IMR-90 (cell line): Measurements from ENCODE around the gene ALOX15. TPM values are rescaled to one million over a fixed set of nuclear protein-coding genes. Genes with fewer than 3 reads are reported as not detected.

ENCODE experiments used
- ATAC-seq: fragments of 200-7000 bp; cut with Tn5 transposase; 2 replicates; pipeline ENCODE4 v1.9.1; 2020; ENCODE audit warnings: low read depth, mild to moderate bottlenecking, moderate library complexity
- BruUV-seq: library from RNA; stranded (reverse); fragments of 400-500 nt; replicated peaks from 2 replicates; lab custom pipeline; 2021; lab: Mats Ljungman, UMichigan
- CTCF ChIA-PET: fragments of 300-600 bp; formaldehyde crosslinking; extraction: SDS; loops from one replicate; lab custom pipeline; 2021; ENCODE audit warnings: antibody characterized with exemption; lab: Yijun Ruan, JAX
- POLR2A ChIA-PET: fragments of 300-600 bp; sonication (Branson Sonifier 250); formaldehyde crosslinking; loops from one replicate; lab custom pipeline; 2022; ENCODE audit warnings: antibody characterized with exemption; ENCODE audit not compliant: unreplicated experiment; lab: Charles Lee
- DNase-seq: peaks from one replicate; pipeline ENCODE4 v3.0.0; 2013
- H2AFZ ChIP-seq: replicated peaks from 2 replicates; pipeline ENCODE3; 2013; ENCODE audit warnings: low read length, mild to moderate bottlenecking; ENCODE audit not compliant: poor library complexity
- H2AK5ac ChIP-seq: 2 replicates; pipeline ENCODE4 v1.6.1; 2013; ENCODE audit warnings: low read depth, low read length, inconsistent platforms
- H2AK9ac ChIP-seq: replicated peaks from 2 replicates; pipeline ENCODE3; 2013; ENCODE audit warnings: mild to moderate bottlenecking, low read depth, low read length, moderate library complexity; ENCODE audit not compliant: poor library complexity
- H2BK120ac ChIP-seq: 2 replicates; pipeline ENCODE4 v1.6.1; 2013; ENCODE audit warnings: low read depth, low read length, inconsistent platforms
- H2BK15ac ChIP-seq: 3 replicates; pipeline ENCODE4 v1.6.1; 2013; ENCODE audit warnings: low read depth, low read length, inconsistent platforms
- H2BK20ac ChIP-seq: 2 replicates; pipeline ENCODE4 v1.6.1; 2013; ENCODE audit warnings: low read depth, mild to moderate bottlenecking, inconsistent platforms, low read length, moderate library complexity
- H2BK5ac ChIP-seq: 2 replicates; pipeline ENCODE4 v1.6.1; 2013; ENCODE audit warnings: mild to moderate bottlenecking, low read depth, low read length, inconsistent platforms; ENCODE audit not compliant: poor library complexity, severe bottlenecking
- H3K14ac ChIP-seq: replicated peaks from 2 replicates; pipeline ENCODE4 v1.6.1; 2013; ENCODE audit warnings: low read depth, low read length, inconsistent platforms
- H3K18ac ChIP-seq: 2 replicates; pipeline ENCODE4 v1.6.1; 2013; ENCODE audit warnings: low read depth, low read length, control low read depth
- H3K23ac ChIP-seq: 2 replicates; pipeline ENCODE4 v1.6.1; 2013; ENCODE audit warnings: low read depth, low read length, inconsistent platforms
- H3K27ac ChIP-seq: 2 replicates; pipeline ENCODE4 v1.5.1; 2013; ENCODE audit warnings: mild to moderate bottlenecking, control low read depth, low read length; ENCODE audit not compliant: insufficient read depth
- H3K27me3 ChIP-seq: 2 replicates; pipeline ENCODE4 v1.6.1; 2013; ENCODE audit warnings: low read length; ENCODE audit not compliant: control insufficient read depth, insufficient read depth
- H3K36me3 ChIP-seq: 2 replicates; pipeline ENCODE4 v1.6.1; 2013; ENCODE audit warnings: low read length, mixed read lengths; ENCODE audit not compliant: control insufficient read depth, insufficient read depth
- H3K4ac ChIP-seq: 2 replicates; pipeline ENCODE4 v1.6.1; 2013; ENCODE audit warnings: low read depth, low read length, inconsistent platforms
- H3K4me1 ChIP-seq: 2 replicates; pipeline ENCODE4 v1.6.1; 2013; ENCODE audit warnings: low read length, mixed read lengths; ENCODE audit not compliant: control insufficient read depth, insufficient read depth
- H3K4me2 ChIP-seq: 2 replicates; pipeline ENCODE4 v1.6.1; 2013; ENCODE audit warnings: low read depth, mild to moderate bottlenecking, control low read depth, low read length, moderate library complexity
- H3K4me3 ChIP-seq: 2 replicates; pipeline ENCODE4 v1.5.1; 2013; ENCODE audit warnings: low read depth, mild to moderate bottlenecking, control low read depth, low read length, moderate library complexity; ENCODE audit not compliant: insufficient read depth
- H3K56ac ChIP-seq: 2 replicates; pipeline ENCODE4 v1.6.1; 2013; ENCODE audit warnings: low read length, inconsistent platforms; ENCODE audit not compliant: insufficient read depth; ENCODE audit errors: extremely low read depth
- H3K79me1 ChIP-seq, 2 experiments: 2 replicates each; pipeline ENCODE4 v1.6.1; 2013; ENCODE audit warnings: low read length in 2 of 2, inconsistent platforms in 1 of 2, low read depth in 1 of 2
- H3K9ac ChIP-seq: 2 replicates; pipeline ENCODE4 v1.6.1; 2013; ENCODE audit warnings: low read depth, low read length, control low read depth
- H3K9me1 ChIP-seq: 2 replicates; pipeline ENCODE4 v1.6.1; 2013; ENCODE audit warnings: low read length, inconsistent platforms; ENCODE audit not compliant: insufficient read depth
- H3K9me3 ChIP-seq: 2 replicates; pipeline ENCODE4 v1.6.1; 2013; ENCODE audit warnings: low read length; ENCODE audit not compliant: control insufficient read depth, insufficient read depth
- H4K20me1 ChIP-seq: 2 replicates; pipeline ENCODE4 v1.6.1; 2013; ENCODE audit warnings: low read length, inconsistent platforms; ENCODE audit not compliant: insufficient read depth
- H4K5ac ChIP-seq: 2 replicates; pipeline ENCODE4 v1.6.1; 2013; ENCODE audit warnings: mild to moderate bottlenecking, low read depth, low read length, control low read depth
- H4K8ac ChIP-seq, 2 experiments: 2 replicates each; pipeline ENCODE4 v1.6.1; 2013; ENCODE audit warnings: low read depth in 2 of 2, low read length in 2 of 2, control low read depth in 1 of 2, inconsistent platforms in 1 of 2
- H4K91ac ChIP-seq: 2 replicates; pipeline ENCODE4 v1.6.1; 2013; ENCODE audit warnings: low read depth, low read length, inconsistent platforms; ENCODE audit not compliant: insufficient read depth
- BHLHE40 ChIP-seq: fragments of 150-350 bp; IDR thresholded peaks from 2 replicates; pipeline ENCODE4 v1.6.1; 2016; ENCODE audit warnings: mild to moderate bottlenecking, low read depth, low read length
- CEBPB ChIP-seq: IDR thresholded peaks from 2 replicates; pipeline ENCODE4 v1.6.1; 2012; ENCODE audit warnings: low read depth, low read length, improper control_type of control experiment
- CHD1 ChIP-seq: IDR thresholded peaks from 2 replicates; pipeline ENCODE4 v1.6.1; 2012; ENCODE audit warnings: low read depth, low read length, improper control_type of control experiment
- FOS ChIP-seq: fragments of 150-350 bp; IDR thresholded peaks from 2 replicates; pipeline ENCODE4 v1.6.1; 2016; ENCODE audit warnings: low read depth, low read length
- MAFK ChIP-seq: IDR thresholded peaks from 2 replicates; pipeline ENCODE4 v1.6.1; 2012; ENCODE audit warnings: low read depth, low read length, improper control_type of control experiment
- MAZ ChIP-seq: IDR thresholded peaks from 2 replicates; pipeline ENCODE4 v1.6.1; 2012; ENCODE audit warnings: low read depth, mild to moderate bottlenecking, low read length, improper control_type of control experiment, moderate library complexity, borderline replicate concordance
- MXI1 ChIP-seq: IDR thresholded peaks from 2 replicates; pipeline ENCODE4 v1.6.1; 2012; ENCODE audit warnings: low read depth, mild to moderate bottlenecking, low read length, moderate library complexity, borderline replicate concordance
- NFE2L2 ChIP-seq: fragments of 150-350 bp; IDR thresholded peaks from 2 replicates; pipeline ENCODE4 v1.6.1; 2016; ENCODE audit warnings: low read depth, mild to moderate bottlenecking, low read length
- POLR2A ChIP-seq: IDR thresholded peaks from 2 replicates; pipeline ENCODE4 v1.6.1; 2012; ENCODE audit warnings: mild to moderate bottlenecking, low read depth, low read length
- RAD21 ChIP-seq: IDR thresholded peaks from 2 replicates; pipeline ENCODE4 v1.6.1; 2012; ENCODE audit warnings: low read length, improper control_type of control experiment
- RCOR1 ChIP-seq: IDR thresholded peaks from 2 replicates; pipeline ENCODE4 v1.6.1; 2012; ENCODE audit warnings: mild to moderate bottlenecking, low read length, improper control_type of control experiment; ENCODE audit not compliant: insufficient replicate concordance
- RFX5 ChIP-seq: IDR thresholded peaks from 2 replicates; pipeline ENCODE4 v1.8.0; 2012; ENCODE audit warnings: low read depth, mild to moderate bottlenecking, low read length, moderate library complexity
- SMC3 ChIP-seq: fragments of 150-350 bp; IDR thresholded peaks from 2 replicates; pipeline ENCODE4 v1.6.1; 2016; ENCODE audit warnings: low read depth, mild to moderate bottlenecking, antibody characterized with exemption, low read length, moderate library complexity
- WGBS, 2 experiments: methylation state at CpG; one replicate each; pipeline versions ENCODE4 v1.1.5 to v1.1.7; 2013; ENCODE audit warnings: missing lambda C conversion rate in 2 of 2; ENCODE audit not compliant: insufficient read length in 1 of 2; ENCODE audit errors: extremely low coverage in 2 of 2; 5-methylcytosine and 5-hydroxymethylcytosine counted together
- dilution Hi-C: fragments of 300-500 bp; cut with HindIII; formaldehyde crosslinking; loops from one replicate; pipeline ENCODE4 v1.14.3; 2018; ENCODE audit warnings: low sequenced_read_pairs; ENCODE audit not compliant: unreplicated experiment
- in situ Hi-C: fragments of 300-500 bp; cut with MboI; formaldehyde crosslinking; loops from 3 replicates; pipeline ENCODE4 v1.14.3; 2019; ENCODE audit warnings: low sequenced_read_pairs, inconsistent platforms, mixed read lengths
- intact Hi-C: fragments of 100-400 bp; cut with micrococcal nuclease; formaldehyde crosslinking; loops from 2 replicates; pipeline ENCODE4 v1.10.0; 2022
- polyA plus RNA-seq, 3 experiments: library from polyadenylated mRNA; depleted of rRNA; stranded (reverse); fragments of >200 nt; gene quantifications; 2 replicates each; pipeline ENCODE4 v1.2.3, GENCODE V29; 2012; ENCODE audit warnings: low replicate concordance in 1 of 3
- total RNA-seq: library from RNA; depleted of rRNA; stranded (reverse); fragments of >200 nt; gene quantifications from 2 replicates; pipeline ENCODE4 v1.2.3, GENCODE V29; 2012
- TF ChIP-seq, protein P1 (sequence below): fragments of 150-350 bp; IDR thresholded peaks from 2 replicates; pipeline ENCODE4 v1.6.1; 2017; ENCODE audit warnings: mild to moderate bottlenecking, antibody characterized with exemption, low read length, low read depth
- TF ChIP-seq, protein P2 (sequence below): conservative IDR thresholded peaks from 2 replicates; pipeline ENCODE4 v1.5.1; 2012; ENCODE audit warnings: mild to moderate bottlenecking, low read depth, low read length, improper control_type of control experiment
- TF ChIP-seq, protein P3 (sequence below): fragments of 150-350 bp; IDR thresholded peaks from 2 replicates; pipeline ENCODE4 v1.6.1; 2016; ENCODE audit warnings: low read depth, mild to moderate bottlenecking, low read length, moderate library complexity, borderline replicate concordance

The ALOX15 gene
- total and polyA plus RNA-seq, 2 of the 4 experiments (the other 2 are of a cell fraction) = not detected

DNA sequence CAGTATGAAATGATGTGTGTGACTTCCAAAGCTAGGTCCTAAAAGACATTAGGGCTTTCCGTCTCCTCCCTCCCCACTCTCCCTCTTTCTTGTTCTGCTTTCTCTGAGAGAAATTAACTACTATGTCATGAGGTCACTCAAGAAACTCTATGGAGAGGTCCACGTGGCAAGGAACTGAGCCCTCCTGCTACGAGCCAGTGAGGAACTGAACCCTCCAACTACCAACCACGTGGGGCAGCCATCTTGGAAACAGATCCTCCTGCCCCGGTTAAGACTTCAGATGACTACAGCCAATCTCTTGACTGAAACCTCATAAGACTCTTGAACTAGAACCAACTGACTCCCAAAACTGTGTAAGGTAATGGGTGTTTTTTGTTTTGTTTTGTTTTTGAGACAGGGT, 4.2 kb upstream of the ALOX15 start:
- Histone ChIP-seq H3K18ac (no peak overlapping the region), H3K9me3 (no peaks in the 10 kb centered on the region; the same call in 1 of the 2 replicates), H3K4ac (no peak overlapping the region), H4K5ac (no peak overlapping the region), H3K9ac (no peak overlapping the region), H2BK120ac (no peak overlapping the region), H2BK5ac (no peak overlapping the region), H4K91ac (no peak overlapping the region), H4K20me1 (no peaks in the 10 kb centered on the region), H3K27me3 (peaks cover 70% of the 10 kb centered on the region), H2AK5ac (no peak overlapping the region), H2BK20ac (no peak overlapping the region), H3K4me1 (no peaks in the 10 kb centered on the region; the same call in 1 of the 2 replicates), H3K4me3 (no peak overlapping the region), H3K36me3 (no peaks in the 10 kb centered on the region), H3K79me1 (no peaks in the 10 kb centered on the region), H3K9me1 (no peaks in the 10 kb centered on the region), H4K8ac (no peak overlapping the region), H2AFZ (no peak overlapping the region), H3K14ac (no peak overlapping the region), H3K27ac (no peak overlapping the region), H3K4me2 (no peak overlapping the region), H3K56ac (no peak overlapping the region), H2AK9ac (no peak overlapping the region), H2BK15ac (no peak overlapping the region), H3K23ac (no peak overlapping the region)
- in situ Hi-C loops (no loop called here), intact Hi-C loops (no loop called here), dilution Hi-C loops (no loop called here)
- ATAC-seq = no peak
- TF ChIP-seq CHD1 = no peak
- no peak for TF ChIP-seq NFE2L2
- TF ChIP-seq CEBPB = no peak
- no peak for TF ChIP-seq MAZ
- no peak for TF ChIP-seq FOS
- TF ChIP-seq, protein P1, sequence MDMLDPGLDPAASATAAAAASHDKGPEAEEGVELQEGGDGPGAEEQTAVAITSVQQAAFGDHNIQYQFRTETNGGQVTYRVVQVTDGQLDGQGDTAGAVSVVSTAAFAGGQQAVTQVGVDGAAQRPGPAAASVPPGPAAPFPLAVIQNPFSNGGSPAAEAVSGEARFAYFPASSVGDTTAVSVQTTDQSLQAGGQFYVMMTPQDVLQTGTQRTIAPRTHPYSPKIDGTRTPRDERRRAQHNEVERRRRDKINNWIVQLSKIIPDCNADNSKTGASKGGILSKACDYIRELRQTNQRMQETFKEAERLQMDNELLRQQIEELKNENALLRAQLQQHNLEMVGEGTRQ = no peak
- no peak for TF ChIP-seq RAD21
- TF ChIP-seq SMC3 = no peak
- no peak for TF ChIP-seq RFX5
- no peak for TF ChIP-seq MAFK
- no peak for TF ChIP-seq RCOR1
- no peak for TF ChIP-seq MXI1
- no peak for TF ChIP-seq POLR2A
- TF ChIP-seq, protein P2, sequence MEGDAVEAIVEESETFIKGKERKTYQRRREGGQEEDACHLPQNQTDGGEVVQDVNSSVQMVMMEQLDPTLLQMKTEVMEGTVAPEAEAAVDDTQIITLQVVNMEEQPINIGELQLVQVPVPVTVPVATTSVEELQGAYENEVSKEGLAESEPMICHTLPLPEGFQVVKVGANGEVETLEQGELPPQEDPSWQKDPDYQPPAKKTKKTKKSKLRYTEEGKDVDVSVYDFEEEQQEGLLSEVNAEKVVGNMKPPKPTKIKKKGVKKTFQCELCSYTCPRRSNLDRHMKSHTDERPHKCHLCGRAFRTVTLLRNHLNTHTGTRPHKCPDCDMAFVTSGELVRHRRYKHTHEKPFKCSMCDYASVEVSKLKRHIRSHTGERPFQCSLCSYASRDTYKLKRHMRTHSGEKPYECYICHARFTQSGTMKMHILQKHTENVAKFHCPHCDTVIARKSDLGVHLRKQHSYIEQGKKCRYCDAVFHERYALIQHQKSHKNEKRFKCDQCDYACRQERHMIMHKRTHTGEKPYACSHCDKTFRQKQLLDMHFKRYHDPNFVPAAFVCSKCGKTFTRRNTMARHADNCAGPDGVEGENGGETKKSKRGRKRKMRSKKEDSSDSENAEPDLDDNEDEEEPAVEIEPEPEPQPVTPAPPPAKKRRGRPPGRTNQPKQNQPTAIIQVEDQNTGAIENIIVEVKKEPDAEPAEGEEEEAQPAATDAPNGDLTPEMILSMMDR = no peak
- TF ChIP-seq, protein P3, sequence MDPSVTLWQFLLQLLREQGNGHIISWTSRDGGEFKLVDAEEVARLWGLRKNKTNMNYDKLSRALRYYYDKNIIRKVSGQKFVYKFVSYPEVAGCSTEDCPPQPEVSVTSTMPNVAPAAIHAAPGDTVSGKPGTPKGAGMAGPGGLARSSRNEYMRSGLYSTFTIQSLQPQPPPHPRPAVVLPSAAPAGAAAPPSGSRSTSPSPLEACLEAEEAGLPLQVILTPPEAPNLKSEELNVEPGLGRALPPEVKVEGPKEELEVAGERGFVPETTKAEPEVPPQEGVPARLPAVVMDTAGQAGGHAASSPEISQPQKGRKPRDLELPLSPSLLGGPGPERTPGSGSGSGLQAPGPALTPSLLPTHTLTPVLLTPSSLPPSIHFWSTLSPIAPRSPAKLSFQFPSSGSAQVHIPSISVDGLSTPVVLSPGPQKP = no peak
- no peak for TF ChIP-seq BHLHE40
- POLR2A ChIA-PET = no interaction called here
- no CpG with 5 or more reads among the region's 5 CpGs for WGBS, 2 experiments
- no TSS peak for BruUV-seq
- CTCF ChIA-PET = interaction anchor here (0.6 kb wide), 1 partner anchor 49 kb away, joined by 6 read pairs; no protein-coding TSS in a partner anchor
- no peak for DNase-seq
